Fibroblast of lung (primary cell): ENCODE measurements around the gene GNB1L. TPM values are rescaled to one million over a fixed set of nuclear protein-coding genes. Genes with fewer than 3 reads are reported as not detected.
A peak's percentile ranks its signal among the peaks of the same experiment; 100 is the strongest.

Experiments used
- DNase-seq, 2 donors: peaks; one replicate each; pipeline versions ENCODE4 v3.0.0 to v3.0.0-alpha.2; 2010; ENCODE audit warnings: low read depth in 2 of 2
- H2AFZ ChIP-seq: 2 replicates; pipeline ENCODE4 v1.5.1; 2012; ENCODE audit warnings: low read length, control low read depth, inconsistent platforms
- H3K27ac ChIP-seq: 2 replicates; pipeline ENCODE4 v1.5.1; 2011; ENCODE audit warnings: low read length, control low read depth; ENCODE audit not compliant: insufficient read depth
- H3K27me3 ChIP-seq: 2 replicates; pipeline ENCODE4 v1.5.1; 2011; ENCODE audit warnings: mild to moderate bottlenecking, low read length; ENCODE audit not compliant: control insufficient read depth, insufficient read depth
- H3K36me3 ChIP-seq: 2 replicates; pipeline ENCODE4 v1.5.1; 2011; ENCODE audit warnings: low read length; ENCODE audit not compliant: control insufficient read depth, insufficient read depth
- H3K4me1 ChIP-seq: 2 replicates; pipeline ENCODE4 v1.5.1; 2011; ENCODE audit warnings: low read length; ENCODE audit not compliant: control insufficient read depth, insufficient read depth; ENCODE audit errors: extremely low read depth
- H3K4me2 ChIP-seq: 2 replicates; pipeline ENCODE4 v1.5.1; 2011; ENCODE audit warnings: low read length, control low read depth; ENCODE audit not compliant: insufficient read depth; ENCODE audit errors: extremely low read depth
- H3K4me3 ChIP-seq, 4 experiments: fragments of 200-600 bp in 1 of 4; sonication (generic) in 1 of 4; replicated peaks in 1 of 4; 2 replicates each; pipeline ENCODE4 v1.5.1; 2011 to 2016; ENCODE audit warnings: low read length in 4 of 4, low read depth in 3 of 4, mild to moderate bottlenecking in 3 of 4, control low read depth in 2 of 4, inconsistent platforms in 1 of 4, mixed read lengths in 1 of 4; ENCODE audit not compliant: insufficient read depth in 1 of 4; ENCODE audit errors: control extremely low read depth in 1 of 4
- H3K79me2 ChIP-seq: 2 replicates; pipeline ENCODE4 v1.5.1; 2012; ENCODE audit warnings: mild to moderate bottlenecking, low read length, inconsistent platforms; ENCODE audit not compliant: control insufficient read depth, insufficient read depth
- H3K9ac ChIP-seq: 2 replicates; pipeline ENCODE4 v1.5.1; 2011; ENCODE audit warnings: mild to moderate bottlenecking, low read length, control low read depth; ENCODE audit not compliant: insufficient read depth
- H3K9me3 ChIP-seq: 2 replicates; pipeline ENCODE4 v1.5.1; 2012; ENCODE audit warnings: low read depth, low read length; ENCODE audit not compliant: control insufficient read depth, insufficient read depth
- H4K20me1 ChIP-seq: 2 replicates; pipeline ENCODE4 v1.5.1; 2011; ENCODE audit warnings: low read length; ENCODE audit not compliant: control insufficient read depth, insufficient read depth; ENCODE audit errors: extremely low read depth
- CTCF ChIP-seq, 2 donors: IDR thresholded peaks in 1 of 2; conservative IDR thresholded peaks in 1 of 2; 1 replicate in 1 of 2; 2 replicates in 1 of 2; pipeline ENCODE4 v1.5.1; 2011 to 2012; ENCODE audit warnings: low read length in 2 of 2, control low read depth in 1 of 2, inconsistent platforms in 1 of 2, low read depth in 1 of 2, mild to moderate bottlenecking in 1 of 2
- EZH2 ChIP-seq: IDR thresholded peaks from 2 replicates; pipeline ENCODE4 v1.5.1; 2012; ENCODE audit warnings: low read length, control low read depth, mild to moderate bottlenecking; ENCODE audit errors: missing control alignments
- polyA minus RNA-seq: library from RNA; depleted of rRNA, polyadenylated mRNA; stranded (reverse); fragments of >200 nt; gene quantifications from 2 replicates; pipeline ENCODE4 v1.2.3, GENCODE V29; 2011; ENCODE audit warnings: low replicate concordance
- polyA plus RNA-seq, 2 donors: library from polyadenylated mRNA; depleted of rRNA in 1 of 2; stranded (reverse) in 1 of 2; unstranded in 1 of 2; fragments of >200 nt; gene quantifications; 2 replicates each; pipeline ENCODE4 v1.2.1, GENCODE V29; 2011 to 2012; ENCODE audit warnings: missing spikeins in 1 of 2
- total RNA-seq: library from RNA; depleted of rRNA; stranded (reverse); fragments of >200 nt; gene quantifications from 2 replicates; pipeline ENCODE4 v1.2.1, GENCODE V29; 2014

Gene GNB1L
- total RNA-seq (6.4 and 7.8 TPM in 2 replicates), polyA plus RNA-seq (1.4 and 2.1 TPM in 2 replicates), polyA minus RNA-seq (0.71 and 1.3 TPM in 2 replicates)
- polyA plus RNA-seq (2012) = 4.0 and 6.5 TPM in 2 replicates

DNA sequence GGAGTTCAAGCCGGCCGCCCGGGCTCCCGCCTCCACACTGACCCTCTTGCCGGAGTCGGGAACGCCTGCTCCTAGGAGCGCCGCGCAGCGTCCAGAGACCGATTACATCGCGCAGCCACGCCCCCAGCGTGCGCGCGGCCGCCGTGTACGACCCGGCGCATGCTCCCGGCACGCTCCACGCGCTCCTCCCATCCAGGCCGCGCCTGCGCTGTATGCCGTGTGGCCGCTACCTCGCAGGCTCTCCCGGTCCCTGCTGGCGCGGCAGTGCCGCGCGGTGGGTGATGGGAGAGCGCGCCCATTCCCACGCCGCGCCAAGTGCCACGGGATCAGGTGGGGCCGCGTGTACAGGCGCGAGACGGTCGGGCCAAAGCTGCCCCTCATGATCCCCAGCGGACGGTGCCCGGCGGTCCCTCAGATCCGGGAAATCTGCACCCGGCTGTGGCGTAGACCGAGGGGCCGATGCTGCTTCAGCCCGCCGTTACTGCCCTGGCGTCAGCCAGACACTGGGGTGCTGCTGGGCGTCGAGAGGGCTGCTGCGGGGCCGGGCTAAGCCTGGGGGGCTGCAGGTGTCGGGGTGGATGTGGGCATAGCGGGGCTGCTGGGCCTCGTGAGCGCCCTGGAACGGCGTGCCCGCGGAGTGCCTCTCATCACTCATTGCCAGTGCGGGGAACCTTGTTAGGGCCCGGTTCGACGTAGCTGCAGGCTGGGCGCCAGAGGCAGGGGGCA is at the start of gene GNB1L, which contains the start of gene RTL10:
Gene GNB1L, minus strand, starts transcription at position 97 of the 726 bp plus-strand sequence. CDS start 33,519 bp downstream, outside the sequence.
Gene RTL10, minus strand, starts transcription at position 97 of the 726 bp plus-strand sequence. CDS start 2,613 bp downstream, outside the sequence.
- DNase-seq = peak; percentile 95 to 96
- Histone ChIP-seq H3K4me1 (peaks cover 6% of the 10 kb centered on the region), H3K9me3 (no peaks in the 10 kb centered on the region), H4K20me1 (no peaks in the 10 kb centered on the region), H3K79me2 (peaks cover 46% of the 10 kb centered on the region), H2AFZ (peak within 1 kb of the TSS; percentile 70), H3K27ac (peak within 1 kb of the TSS; percentile 93), H3K27me3 (no peaks in the 10 kb centered on the region), H3K36me3 (peaks cover 12% of the 10 kb centered on the region), H3K4me2 (peak within 1 kb of the TSS; percentile 99), H3K9ac (peak within 1 kb of the TSS; percentile 89), H3K4me3 (peak within 1 kb of the TSS; percentile 83 to 95 (median 94))
- no peak for TF ChIP-seq EZH2
- TF ChIP-seq CTCF (conservative IDR thresholded peaks at IDR 0.05 in 1 of 2, IDR thresholded peaks at IDR 0.05 in 1 of 2; ENCODE audit: low read depth in 1 of 2, low read length in 2 of 2) = peak in 1 of 2 donors; percentile 2

DNA sequence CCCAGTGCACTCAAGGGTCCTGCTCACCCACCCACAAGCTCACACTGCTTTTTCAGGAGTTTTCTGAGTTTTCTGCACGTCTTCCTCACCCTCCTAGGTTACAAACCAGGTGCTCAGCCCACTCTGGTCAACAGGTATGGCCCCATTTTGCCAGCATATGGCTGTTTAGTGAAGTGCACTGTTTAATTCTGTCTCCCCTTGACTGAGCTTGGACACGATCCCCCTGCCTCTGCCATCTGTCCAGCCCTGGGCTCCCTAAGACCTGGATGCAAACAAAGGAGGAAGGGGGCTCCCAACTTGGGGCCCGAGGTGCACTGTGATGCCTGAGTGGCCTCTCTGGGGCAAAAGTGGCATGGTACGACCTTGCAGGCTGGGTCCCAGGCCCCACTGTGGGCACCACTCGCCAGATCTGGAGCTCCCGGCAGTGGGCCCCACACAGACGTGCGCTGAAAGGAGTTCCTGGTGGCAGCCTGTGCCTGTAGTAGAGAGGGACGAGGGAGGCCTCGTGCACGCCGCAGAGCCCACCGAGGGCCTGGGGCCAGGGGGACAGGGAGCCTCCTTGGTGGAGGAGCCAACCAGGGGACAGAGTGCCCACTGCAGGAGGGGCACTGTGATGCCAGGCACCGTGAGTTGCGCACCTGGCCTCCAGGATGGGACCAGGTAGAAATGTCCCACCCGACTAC is 49.6 kb upstream of the GNB1L start:
- no peak for DNase-seq
- Histone ChIP-seq H3K4me2 (no peak overlapping the region), H3K9ac (no peak overlapping the region)

More for the DNA sequence above, 49.6 kb upstream of the GNB1L start:
- Histone ChIP-seq H3K9me3 (no peaks in the 10 kb centered on the region), H3K4me3 (no peak overlapping the region), H3K36me3 (no peaks in the 10 kb centered on the region), H3K27ac (no peak overlapping the region), H3K4me1 (no peaks in the 10 kb centered on the region), H3K27me3 (no peaks in the 10 kb centered on the region), H2AFZ (no peak overlapping the region), H4K20me1 (no peaks in the 10 kb centered on the region), H3K79me2 (no peaks in the 10 kb centered on the region)
- TF ChIP-seq CTCF (conservative IDR thresholded peaks at IDR 0.05 in 1 of 2, IDR thresholded peaks at IDR 0.05 in 1 of 2; ENCODE audit: low read depth in 1 of 2, low read length in 2 of 2) = no peak
- no peak for TF ChIP-seq EZH2
